Loucy (cell line): ENCODE data around the gene DGCR2.

Source experiments
- EZH2phosphoT487 ChIP-seq: fragments of 200-600 bp; IDR thresholded peaks from 2 replicates; pipeline ENCODE4 v1.6.1; 2018; ENCODE audit warnings: antibody characterized with exemption, mild to moderate bottlenecking, moderate library complexity, borderline replicate concordance
- TF ChIP-seq, protein P1 (sequence below): fragments of 200-600 bp; sonication (generic); conservative IDR thresholded peaks from 2 replicates; pipeline ENCODE4 v1.5.1; 2014; ENCODE audit warnings: mild to moderate bottlenecking, antibody characterized with exemption, low read length

GRCh38 chr22:19075404-19075803 lies 46.8 kb downstream of the DGCR2 start:
- TF ChIP-seq, protein P1, sequence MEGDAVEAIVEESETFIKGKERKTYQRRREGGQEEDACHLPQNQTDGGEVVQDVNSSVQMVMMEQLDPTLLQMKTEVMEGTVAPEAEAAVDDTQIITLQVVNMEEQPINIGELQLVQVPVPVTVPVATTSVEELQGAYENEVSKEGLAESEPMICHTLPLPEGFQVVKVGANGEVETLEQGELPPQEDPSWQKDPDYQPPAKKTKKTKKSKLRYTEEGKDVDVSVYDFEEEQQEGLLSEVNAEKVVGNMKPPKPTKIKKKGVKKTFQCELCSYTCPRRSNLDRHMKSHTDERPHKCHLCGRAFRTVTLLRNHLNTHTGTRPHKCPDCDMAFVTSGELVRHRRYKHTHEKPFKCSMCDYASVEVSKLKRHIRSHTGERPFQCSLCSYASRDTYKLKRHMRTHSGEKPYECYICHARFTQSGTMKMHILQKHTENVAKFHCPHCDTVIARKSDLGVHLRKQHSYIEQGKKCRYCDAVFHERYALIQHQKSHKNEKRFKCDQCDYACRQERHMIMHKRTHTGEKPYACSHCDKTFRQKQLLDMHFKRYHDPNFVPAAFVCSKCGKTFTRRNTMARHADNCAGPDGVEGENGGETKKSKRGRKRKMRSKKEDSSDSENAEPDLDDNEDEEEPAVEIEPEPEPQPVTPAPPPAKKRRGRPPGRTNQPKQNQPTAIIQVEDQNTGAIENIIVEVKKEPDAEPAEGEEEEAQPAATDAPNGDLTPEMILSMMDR, result no peak
- TF ChIP-seq EZH2phosphoT487, result no peak
